Activated CD4-positive, alpha-beta T cell treated with anti-CD3 and anti-CD28 coated beads for 48 hours (primary cell): ENCODE measurements around the gene ARHGAP32.
"Not testable (repeated sequence)": the region's sequence is repeated elsewhere in the genome, so short reads cannot be mapped to it uniquely, and the experiment has no call there.

Source experiments
- DNase-seq: peaks from one replicate; pipeline ENCODE4 v3.0.0-alpha.2; 2020

ARHGAP32 gene

DNA sequence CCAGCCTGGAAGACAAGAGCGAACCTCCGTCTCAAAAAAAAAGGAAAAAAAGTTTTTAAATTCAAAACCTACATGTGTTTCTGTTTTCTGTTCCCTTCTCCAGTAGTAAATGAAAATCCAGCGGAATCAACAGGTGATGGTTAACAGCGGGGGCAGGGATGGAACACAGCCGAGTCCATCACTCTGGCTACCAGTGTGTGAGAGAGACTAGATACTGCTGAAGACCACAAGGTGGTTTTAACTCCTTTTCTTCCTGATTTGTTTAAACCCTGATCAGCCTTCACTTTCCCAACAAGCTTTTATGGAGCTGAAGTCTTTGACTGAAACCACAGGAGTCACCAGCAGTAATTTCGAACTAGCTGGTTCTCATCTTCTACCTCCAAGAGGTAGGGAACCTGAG, 3.6 kb upstream of the ARHGAP32 start:
- no peak for DNase-seq

- no peak for DNase-seq
Observed at GRCh38 chr11:129191649-129192048, 476 bp downstream of the ARHGAP32 start.

DNA sequence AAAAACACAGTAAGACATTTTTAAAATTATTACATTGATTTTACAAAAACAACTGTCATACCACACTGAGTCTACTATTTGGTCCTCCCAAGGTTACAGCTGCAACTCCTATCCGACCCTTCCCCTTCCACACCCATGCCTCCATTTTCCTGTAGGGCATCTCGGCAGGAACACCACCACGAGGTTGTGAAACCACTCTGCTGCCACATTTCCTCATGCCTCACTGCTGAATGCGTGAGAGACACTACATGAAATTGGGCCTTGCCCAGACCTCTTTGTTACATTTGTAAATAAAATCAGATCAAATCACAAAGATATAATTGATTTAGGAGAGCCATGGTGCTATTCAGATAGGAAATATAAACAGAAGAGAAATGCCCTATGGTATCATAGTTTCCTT, 2.0 kb downstream of the ARHGAP32 start:
- no peak for DNase-seq

DNA sequence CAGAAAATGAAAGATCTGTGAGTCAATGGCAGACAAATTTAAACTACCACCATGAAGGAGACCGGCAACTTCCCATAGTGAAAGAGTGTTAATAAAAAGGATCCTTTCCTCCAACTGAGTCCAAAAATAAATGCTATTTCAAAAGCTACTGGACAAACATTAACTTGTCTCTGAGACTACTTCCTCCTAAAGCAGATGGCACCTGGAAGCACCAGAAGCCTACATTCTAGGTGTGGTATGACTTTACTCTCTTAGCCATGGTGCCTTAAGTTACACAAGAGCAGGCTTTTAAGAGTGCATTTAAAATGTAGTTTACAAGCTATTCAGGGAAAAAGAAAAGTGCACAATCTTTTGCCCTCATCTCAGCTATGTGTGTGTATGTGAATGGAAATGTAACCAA, 2.5 kb downstream of the ARHGAP32 start:
- no peak for DNase-seq

DNA sequence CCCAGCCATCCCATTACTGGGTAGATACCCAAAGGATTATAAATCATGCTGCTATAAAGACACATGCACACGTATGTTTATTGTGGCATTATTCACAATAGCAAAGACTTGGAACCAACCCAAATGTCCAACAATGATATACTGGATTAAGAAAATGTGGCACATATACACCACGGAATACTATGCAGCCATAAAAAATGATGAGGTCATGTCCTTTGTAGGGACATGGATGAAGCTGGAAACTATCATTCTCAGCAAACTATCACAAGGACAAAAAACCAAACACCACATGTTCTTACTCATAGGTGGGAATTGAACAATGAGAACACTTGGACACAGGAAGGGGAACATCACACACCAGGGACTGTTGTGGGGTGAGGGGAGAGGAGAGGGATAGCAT, 7.0 kb downstream of the ARHGAP32 start:
- DNase-seq, result not testable (repeated sequence)

- DNase-seq, result no peak
Observed at GRCh38 chr11:129184581-129184980, 7.5 kb downstream of the ARHGAP32 start.

- DNase-seq, result no peak
Observed at GRCh38 chr11:129167315-129167714, 24.8 kb downstream of the ARHGAP32 start.

DNA sequence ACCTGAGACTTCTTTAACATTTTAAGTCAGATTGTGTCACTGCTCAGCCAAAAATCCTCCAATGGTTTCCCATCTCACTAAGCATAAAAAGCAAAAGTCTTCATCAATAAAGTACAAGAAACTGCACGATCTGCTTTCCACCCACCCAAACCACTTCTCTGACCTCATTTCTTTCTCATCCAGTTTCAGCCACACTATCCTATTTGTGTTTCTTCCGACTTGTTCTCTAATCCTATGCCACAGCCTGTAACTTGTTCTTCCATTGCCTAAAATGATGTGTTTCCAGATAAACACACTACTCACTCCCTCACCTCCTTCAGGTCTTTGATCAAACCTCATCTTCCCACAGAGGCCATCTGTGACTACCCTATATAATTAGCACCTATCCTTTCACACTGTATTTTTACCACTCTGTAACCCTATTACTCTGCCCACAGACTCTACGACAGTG, 28.4 kb downstream of the ARHGAP32 start:
- DNase-seq, result peak; percentile 12

- DNase-seq, result not testable (repeated sequence)
Observed at GRCh38 chr11:129157080-129157479, 35.0 kb downstream of the ARHGAP32 start.

DNA sequence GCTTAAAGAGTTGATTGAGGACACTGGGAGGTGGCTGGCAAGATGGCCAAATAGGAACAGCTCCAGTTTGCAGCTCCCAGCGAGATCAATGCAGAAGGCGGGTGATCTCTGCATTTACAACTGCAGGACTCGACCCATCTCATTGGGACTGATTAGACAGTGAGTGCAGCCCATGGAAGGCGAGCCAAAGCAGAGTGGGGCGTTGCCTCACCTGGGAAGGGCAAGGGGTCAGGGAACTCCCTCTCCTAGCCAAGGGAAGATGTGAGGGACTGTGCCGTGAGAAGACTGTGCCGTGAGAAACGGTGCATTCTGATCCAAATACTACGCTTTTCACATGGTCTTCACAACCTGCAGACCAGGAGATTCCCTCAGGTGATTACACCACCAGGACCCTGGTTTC, 36.4 kb downstream of the ARHGAP32 start:
- DNase-seq, result no peak

GRCh38 chr11:129148487-129148886, 43.6 kb downstream of the ARHGAP32 start:
- no peak for DNase-seq

DNA sequence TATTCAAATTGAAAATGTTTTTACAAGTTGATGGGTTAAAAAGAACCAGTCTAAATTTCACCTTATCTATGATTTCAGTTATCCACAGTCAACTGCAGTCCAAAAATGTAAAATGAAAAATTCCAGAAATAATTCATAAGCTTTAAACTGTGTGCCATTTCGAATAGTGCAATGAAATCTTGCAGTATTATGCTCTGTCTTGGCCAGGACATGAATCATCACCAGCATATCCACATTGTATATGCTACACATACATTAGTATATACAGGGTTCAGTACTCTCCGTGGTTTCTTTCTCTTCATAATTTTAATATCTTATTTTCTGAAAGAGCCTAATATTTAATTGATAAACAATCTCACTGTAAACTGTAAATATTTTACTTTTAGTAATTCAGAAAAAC, 45.9 kb downstream of the ARHGAP32 start:
- no peak for DNase-seq

GRCh38 chr11:129145276-129145675, 46.8 kb downstream of the ARHGAP32 start:
- DNase-seq, result no peak

GRCh38 chr11:129144256-129144655, 47.9 kb downstream of the ARHGAP32 start:
- no peak for DNase-seq

DNA sequence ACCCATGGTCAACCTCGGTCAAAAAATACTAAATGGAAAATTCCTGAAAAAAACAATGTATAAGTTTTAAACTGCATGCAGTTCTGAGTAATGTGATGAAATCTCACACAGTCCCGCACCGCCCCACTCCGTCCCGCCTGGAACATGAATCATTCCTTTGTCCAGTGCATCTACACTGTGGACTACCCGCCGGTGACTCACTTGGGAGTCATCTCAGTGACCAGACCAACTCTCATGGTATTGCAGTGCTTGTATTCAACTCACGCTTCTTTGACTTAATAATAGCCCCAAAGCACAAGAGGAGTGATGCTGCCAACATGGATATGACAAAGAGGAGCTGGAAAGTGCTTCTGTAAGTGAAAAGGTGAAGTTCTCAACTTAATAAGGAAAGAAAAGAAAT, 48.8 kb downstream of the ARHGAP32 start:
- DNase-seq, result no peak

- DNase-seq, result no peak
Observed at GRCh38 chr11:129141748-129142523, 50.2 kb downstream of the ARHGAP32 start.

DNA sequence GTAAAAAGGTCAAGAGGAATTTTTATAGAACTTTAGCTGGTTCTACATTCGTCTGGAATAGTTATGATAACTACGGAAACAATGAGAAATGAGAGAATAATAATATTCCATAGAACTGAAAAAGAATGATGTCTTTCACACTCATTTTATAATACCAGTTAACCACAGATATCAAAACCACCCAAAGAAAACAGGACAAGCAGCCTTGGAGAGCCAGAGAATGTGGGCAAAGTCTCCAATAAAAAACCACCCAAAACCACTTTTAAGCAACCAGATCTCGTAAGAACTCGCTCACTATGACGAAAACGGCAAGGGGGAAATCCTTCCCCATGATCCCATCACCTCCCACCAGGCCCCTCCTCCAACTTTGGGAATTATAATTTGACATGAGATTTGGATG, 60.8 kb downstream of the ARHGAP32 start:
- DNase-seq, result no peak

- not testable (repeated sequence) for DNase-seq
Observed at GRCh38 chr11:129128881-129129620, 63.1 kb downstream of the ARHGAP32 start.

DNA sequence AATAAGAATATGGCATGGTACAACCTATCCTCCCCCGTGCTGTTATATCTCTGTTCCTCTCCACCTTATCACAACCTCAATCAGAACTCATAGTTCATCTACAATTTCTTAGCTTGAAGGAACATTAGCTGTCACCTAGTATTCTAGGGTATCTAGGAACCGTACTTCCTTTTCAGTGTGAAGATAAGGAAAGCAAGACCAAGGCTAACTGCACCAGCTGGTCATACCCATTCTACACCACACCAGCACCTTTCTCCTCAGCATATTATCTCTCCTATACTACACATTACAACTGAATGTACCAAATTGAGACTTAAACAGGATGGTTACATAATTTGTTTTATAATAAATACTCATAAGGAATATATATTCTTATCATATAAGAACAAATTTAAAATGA, 73.1 kb downstream of the ARHGAP32 start:
- DNase-seq, result no peak

DNA sequence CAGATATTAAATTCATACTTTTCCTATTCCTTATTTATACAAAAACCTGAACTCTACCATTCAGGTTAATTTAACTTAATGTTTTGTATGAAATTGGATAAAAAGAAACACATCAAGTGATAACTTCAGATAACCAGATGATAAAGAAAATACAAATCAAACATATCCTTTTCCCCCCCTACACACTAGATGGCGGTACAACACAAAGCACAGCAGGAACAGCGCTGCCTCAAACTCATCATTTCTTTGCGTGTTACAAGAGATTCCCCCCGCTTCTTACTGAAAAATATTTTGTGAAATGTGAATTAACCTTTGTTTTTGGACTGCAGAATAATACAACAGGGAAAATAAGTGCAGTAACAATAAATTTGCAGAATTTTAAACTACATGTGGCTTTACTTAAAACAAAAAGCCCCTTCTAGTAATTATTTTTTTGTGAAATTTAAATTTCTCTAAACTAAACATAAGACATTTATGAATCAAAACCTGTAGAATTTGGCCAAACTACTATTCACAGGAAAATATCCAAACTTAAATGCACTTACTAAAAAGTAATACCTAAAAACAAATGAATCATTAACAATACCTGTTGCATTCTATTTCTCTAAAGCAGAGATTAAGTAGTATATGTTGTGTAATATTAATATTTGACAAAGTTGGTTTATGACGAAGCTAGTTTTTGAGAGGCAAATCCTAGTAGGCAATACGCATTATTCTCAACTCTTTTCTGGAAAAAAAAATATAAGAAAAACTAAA, 74.4 kb downstream of the ARHGAP32 start:
- DNase-seq, result peak; percentile 36

DNA sequence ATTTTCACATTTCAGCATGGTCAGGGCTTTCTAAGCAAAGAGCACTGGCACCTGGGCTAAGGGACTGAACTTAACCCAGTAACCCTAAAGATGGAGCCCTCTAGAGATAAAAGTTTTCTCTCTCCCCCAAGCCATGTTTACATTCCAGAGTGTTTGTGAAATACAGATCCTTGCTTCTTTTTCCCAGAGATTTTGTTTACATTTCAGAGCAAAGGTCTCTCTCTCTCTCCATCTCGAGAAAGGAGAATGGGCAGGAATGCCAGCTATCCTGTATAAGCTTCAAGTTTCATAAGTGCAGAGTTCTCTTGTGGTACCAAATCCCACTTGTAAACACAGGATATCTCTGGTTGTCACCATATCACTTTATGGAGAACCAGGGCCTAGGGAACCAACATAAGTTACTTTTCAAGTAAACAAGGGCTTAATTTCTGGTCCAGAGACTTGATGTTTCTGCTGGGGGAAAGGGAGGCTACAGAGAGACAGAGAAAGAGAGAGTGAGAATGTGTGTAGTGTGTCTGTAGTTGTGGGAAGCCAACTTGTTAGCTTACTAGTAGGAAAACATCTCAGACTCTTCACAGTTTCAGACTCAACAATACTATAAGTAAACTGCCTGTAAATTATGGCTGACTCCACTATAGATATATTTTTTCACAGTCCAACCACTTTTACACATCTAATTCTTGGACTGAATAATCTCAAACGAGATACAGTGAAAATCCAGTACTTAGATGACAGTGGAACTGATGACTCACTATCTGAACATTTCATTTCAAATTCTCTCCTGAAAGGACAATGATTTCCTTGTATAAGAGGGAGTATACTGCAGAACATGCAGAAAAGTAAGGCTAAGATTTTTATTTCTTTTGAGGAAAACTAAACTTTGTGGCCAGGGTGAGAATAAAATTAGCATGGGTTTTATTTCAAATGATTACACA, 76.2 kb downstream of the ARHGAP32 start:
- DNase-seq, result no peak

- no peak for DNase-seq
Observed at GRCh38 chr11:129109701-129110100, 82.4 kb downstream of the ARHGAP32 start.
